HG03432 (cell line): ENCODE results near the gene YJU2.
"Not testable (repeated sequence)": the region's sequence is repeated elsewhere in the genome, so short reads cannot be mapped to it uniquely, and the experiment has no call there.

Source experiments
- ATAC-seq: cut with Tn5 transposase; IDR thresholded peaks from one replicate; pipeline ENCODE4 v1.9.1; 2021; ENCODE audit warnings: mild to moderate bottlenecking, moderate library complexity; ENCODE audit not compliant: unreplicated experiment

YJU2 gene

GRCh38 chr19:4227771-4228170 lies 19.1 kb upstream of the YJU2 start:
- ATAC-seq, result no peak

GRCh38 chr19:4228765-4229178 lies 18.1 kb upstream of the YJU2 start:
- ATAC-seq, result no peak

- peak; percentile 71 for ATAC-seq
These were observed 17.5 kb upstream of the YJU2 start, which contains the start of gene EBI3 for GRCh38 chr19:4229179-4229931. Gene EBI3 (plus strand): TSS chr19:4229523. CDS start chr19:4229551, 28 bp downstream.

GRCh38 chr19:4230237-4230636 lies 16.6 kb upstream of the YJU2 start:
- not testable (repeated sequence) for ATAC-seq

DNA sequence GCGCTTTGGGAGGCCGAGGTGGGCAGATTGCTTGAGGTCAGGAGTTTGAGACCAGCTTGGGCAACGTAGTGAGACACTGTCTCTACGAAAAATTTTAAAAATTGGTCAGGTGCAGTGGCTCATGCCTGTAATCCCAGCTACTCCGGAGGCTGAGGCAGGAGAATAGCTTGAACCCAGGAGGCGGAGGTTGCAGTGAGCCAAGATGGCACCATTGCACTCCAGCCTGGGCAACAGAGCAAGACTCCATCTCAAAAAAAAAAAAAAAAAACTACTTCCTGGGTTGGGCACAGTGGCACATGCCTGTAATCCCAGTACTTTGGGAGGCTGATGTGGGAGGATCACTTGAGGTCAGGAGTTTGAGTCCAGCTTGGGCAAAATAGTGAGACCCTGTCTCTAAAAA lies 15.4 kb upstream of the YJU2 start:
- ATAC-seq, result not testable (repeated sequence)

DNA sequence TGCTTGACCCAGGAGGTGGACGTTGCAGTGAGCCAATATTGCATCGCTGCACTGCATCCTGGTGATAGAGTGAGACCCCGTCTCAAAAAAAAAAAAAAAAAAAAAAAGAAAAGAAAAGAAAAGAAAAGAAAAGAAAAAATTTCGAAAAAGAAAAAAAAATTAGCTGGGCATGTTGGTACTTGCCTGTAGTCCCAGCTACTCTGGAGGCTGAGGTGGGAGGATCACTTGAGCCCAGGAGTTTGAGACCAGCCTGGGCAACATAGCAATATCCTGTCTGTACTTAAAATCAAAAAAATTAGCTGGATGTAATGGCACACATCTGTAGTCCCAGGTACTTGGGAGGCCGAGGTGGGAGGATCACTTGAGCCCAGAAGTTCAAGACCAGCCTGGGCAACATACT lies 14.7 kb upstream of the YJU2 start:
- not testable (repeated sequence) for ATAC-seq

GRCh38 chr19:4232614-4233281 lies 14.1 kb upstream of the YJU2 start:
- no peak for ATAC-seq

- ATAC-seq, result no peak
These were observed 13.5 kb upstream of the YJU2 start for GRCh38 chr19:4233282-4233853.

- no peak for ATAC-seq
These were observed 12.6 kb upstream of the YJU2 start for GRCh38 chr19:4234142-4234861.

DNA sequence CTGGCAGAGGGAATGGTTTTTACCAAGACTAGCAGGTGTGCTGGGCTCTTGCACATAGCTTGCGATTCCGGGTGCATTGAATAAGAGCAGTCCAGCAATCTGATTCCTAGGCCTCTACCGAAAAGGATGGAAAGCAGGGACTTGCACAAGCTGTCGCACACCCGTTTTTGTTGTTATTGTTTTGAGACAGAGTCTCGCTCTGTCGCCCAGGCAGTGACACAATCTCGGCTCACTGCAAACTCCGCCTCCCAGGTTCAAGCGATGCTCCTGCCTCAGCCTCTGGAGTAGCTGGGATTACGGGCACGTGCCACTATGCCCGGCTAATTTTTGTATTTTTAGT lies 12.0 kb upstream of the YJU2 start:
- ATAC-seq, result no peak

DNA sequence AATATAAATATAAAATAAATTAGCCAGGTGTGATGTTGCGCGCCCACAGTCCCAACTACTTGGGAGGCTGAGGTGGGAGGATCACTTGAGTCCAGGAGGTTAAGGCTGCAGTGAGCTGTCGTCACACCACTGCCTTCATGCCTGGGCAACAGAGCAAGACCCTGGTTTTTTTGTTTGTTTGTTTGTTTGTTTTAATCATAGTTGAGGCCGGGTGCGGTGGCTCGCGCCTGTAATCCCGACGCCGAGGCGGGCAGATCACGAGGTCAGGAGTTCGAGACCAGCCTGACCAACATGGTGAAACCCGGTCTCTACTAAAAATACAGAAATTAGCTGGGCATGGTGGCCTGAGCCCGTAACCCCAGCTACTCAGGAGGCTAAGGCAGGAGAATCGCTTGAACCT lies 9.4 kb upstream of the YJU2 start:
- not testable (repeated sequence) for ATAC-seq

GRCh38 chr19:4238831-4239230 lies 8.0 kb upstream of the YJU2 start:
- ATAC-seq, result no peak

DNA sequence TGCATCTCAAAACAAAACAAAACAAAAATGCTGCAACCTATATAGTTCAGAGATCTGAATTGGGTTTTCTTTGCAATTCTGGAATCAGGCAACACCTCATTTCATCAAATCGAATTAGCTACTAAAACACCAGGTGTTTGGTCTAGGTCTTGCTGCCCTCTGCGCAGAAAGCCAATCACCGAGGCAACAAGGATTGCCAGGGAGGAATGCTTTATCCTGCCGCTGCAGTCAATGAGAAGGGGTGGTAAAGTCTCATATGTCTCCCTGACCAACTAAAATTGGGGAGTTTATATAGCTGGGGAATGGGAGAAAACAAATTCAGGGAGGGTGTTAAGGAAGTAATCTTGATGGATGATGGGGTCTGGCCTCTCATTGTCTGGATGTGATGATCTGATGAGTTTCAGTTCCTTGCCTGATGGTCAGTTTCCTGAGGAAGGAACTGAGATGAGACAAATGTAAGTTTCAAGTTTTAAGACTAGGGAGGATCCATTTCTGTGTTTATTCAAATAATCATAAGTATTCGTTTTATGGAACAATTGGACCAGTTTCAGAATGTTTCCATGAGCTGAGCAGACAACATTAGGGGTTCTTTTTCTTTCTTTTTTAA lies 5.0 kb upstream of the YJU2 start:
- ATAC-seq, result no peak

- ATAC-seq, result not testable (repeated sequence)
These were observed 942 bp upstream of the YJU2 start for GRCh38 chr19:4245938-4246337.

DNA sequence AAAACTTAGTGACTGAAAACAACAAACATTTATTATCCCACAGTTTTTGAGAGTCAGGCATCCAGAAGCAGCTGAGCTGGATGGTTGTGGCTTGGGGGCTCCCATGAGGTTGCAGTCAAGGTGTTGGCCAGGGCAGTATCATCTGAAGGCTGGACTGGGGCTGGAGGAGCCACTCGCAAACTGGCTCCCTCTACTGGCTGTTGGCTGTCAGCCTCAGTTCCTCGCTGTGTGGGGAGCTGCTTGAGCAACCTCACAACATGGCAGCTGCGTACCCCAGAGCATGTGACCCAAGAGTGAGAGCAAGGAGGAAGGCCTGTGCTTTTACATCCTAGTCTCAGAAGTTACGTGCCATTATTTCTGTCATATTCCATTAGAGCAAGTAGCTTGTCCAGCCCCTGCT lies 9.7 kb downstream of the YJU2 start:
- no peak for ATAC-seq

DNA sequence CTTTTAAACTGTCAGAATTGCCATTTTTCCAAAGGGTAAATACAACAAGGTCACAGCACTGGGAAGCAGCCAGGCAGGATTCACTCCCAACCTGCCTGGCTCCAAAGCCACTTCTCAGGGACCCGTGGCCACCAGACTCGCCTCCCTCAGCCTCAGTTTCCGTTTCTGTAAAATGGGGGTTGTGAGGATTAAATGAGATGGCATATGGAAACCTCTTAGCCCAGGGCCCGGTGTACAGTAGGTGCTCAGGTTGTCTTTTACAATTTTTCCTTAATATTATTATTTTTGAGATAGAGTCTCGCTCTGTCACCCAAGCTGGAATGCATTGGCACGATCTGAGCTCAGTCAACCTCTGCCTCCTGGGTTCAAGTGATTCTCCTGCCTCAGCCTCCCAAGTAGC lies 10.1 kb downstream of the YJU2 start:
- no peak for ATAC-seq

GRCh38 chr19:4258181-4258580 lies 11.3 kb downstream of the YJU2 start:
- ATAC-seq, result no peak

GRCh38 chr19:4260613-4261191 lies 13.8 kb downstream of the YJU2 start:
- no peak for ATAC-seq

DNA sequence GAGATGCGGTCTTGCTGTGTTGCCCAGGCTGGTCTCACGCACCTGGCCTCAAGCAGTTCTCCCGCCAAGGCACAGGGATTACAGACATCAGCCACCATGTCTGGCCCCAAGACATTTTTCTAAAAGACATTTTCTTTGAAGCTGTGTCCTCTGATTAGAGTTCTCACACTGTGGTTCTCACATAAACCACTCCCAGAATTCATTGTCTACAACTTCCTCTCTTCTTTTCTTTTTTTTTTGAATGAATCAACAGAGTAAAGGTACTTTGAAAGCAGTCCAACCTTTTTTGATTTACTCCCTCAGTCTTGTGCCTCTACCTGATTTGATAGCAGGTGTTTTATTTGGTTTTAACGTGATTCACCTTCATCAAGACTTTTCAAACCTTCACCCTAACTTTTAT lies 17.9 kb downstream of the YJU2 start:
- ATAC-seq, result no peak

DNA sequence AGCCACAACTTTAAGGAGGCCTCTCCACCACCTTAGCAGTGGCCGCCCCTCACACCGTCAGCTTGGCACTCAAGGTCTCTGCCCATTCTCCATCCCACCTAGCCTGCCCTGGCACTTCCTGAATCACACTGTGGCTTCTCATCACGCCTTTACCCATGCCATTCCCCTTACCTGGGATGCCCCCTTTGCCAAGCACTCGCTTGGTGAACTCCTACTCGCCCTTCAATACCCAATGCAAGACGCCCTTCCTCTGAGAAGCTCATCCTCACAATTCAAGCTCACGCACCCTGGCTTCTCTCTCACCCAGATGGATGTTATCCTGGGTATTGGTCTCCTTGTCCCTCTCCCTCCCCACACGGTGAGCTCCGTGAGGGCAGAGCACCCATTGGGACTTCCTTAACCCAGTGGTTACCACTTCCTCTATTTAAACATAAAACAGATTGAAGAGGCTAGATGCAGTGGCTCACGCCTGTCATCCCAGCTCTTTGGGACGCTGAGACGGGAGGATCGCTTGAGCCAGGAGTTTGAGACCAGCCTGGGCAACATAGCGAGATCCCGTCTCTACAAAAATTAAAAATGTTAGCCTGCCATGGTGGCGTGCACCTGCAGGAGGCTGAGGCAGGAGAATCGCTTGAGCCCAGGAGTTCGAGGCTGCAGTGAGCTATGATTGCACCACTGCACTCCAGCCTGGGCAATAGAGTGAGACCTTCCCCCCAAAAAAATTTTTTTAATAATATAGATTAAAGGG lies 19.5 kb downstream of the YJU2 start:
- no peak for ATAC-seq
